ENCODE measurements around the gene RAD51B. TPM values are rescaled to one million over a fixed set of nuclear protein-coding genes. Genes with fewer than 3 reads are reported as not detected.

RAD51B gene
- total RNA-seq, 1 experiment from 2014 or later = 29.9 TPM

- H3K27ac ChIP-seq = no peak overlapping the region
- no TSS peak for BruUV-seq (replicated peaks)
- CTCF ChIA-PET = no interaction called here
Observed at GRCh38 chr14:68639758-68640574, 820.4 kb downstream of the RAD51B start.

GRCh38 chr14:68643673-68644072, 824.1 kb downstream of the RAD51B start:
- no peak overlapping the region for H3K4me3 ChIP-seq
- TF ChIP-seq CTCF (conservative IDR thresholded peaks at IDR 0.05) (no peak), EZH2 (IDR thresholded peaks at IDR 0.05; ENCODE audit: low read depth) (no peak)
- intact Hi-C loops (cut with micrococcal nuclease; ENCODE audit: unreplicated experiment) = no loop called here
- H3K9me2 ChIP-seq (ENCODE audit: insufficient read depth) = no peaks in the 10 kb centered on the region
- no peaks in the 10 kb centered on the region for H3K36me3 ChIP-seq (ENCODE audit: low read depth)
- no TSS peak for BruUV-seq (replicated peaks)
- H4K20me1 ChIP-seq (ENCODE audit: insufficient read depth) = no peaks in the 10 kb centered on the region
- no peaks in the 10 kb centered on the region for H3K27me3 ChIP-seq (ENCODE audit: insufficient read depth, low read depth)
- peaks cover 23% of the 10 kb centered on the region for H3K9me3 ChIP-seq (ENCODE audit: insufficient read depth, low read depth)
- H3K4me1 ChIP-seq (replicated peaks; ENCODE audit: insufficient read depth) = peaks cover 5% of the 10 kb centered on the region; the same call in 1 of the 2 replicates
- POLR2A ChIA-PET (ENCODE audit: unreplicated experiment) = no interaction called here
- no peak overlapping the region for H3K4me2 ChIP-seq
- no peak for DNase-seq
- H2AFZ ChIP-seq = no peak overlapping the region
- no peaks in the 10 kb centered on the region for H3F3A ChIP-seq (ENCODE audit: insufficient read depth, low read depth)
- CTCF ChIA-PET = no interaction called here
- H3K27ac ChIP-seq = no peak overlapping the region
- H3K79me2 ChIP-seq (ENCODE audit: low read depth) = no peaks in the 10 kb centered on the region

More at GRCh38 chr14:68639758-68640574, 820.4 kb downstream of the RAD51B start:
- no peaks in the 10 kb centered on the region for H3F3A ChIP-seq (ENCODE audit: insufficient read depth, low read depth)
- no peaks in the 10 kb centered on the region for H3K79me2 ChIP-seq (ENCODE audit: low read depth)
- no peaks in the 10 kb centered on the region for H3K27me3 ChIP-seq (ENCODE audit: insufficient read depth, low read depth)
- peaks cover 14% of the 10 kb centered on the region for H3K9me3 ChIP-seq (ENCODE audit: insufficient read depth, low read depth)
- TF ChIP-seq CTCF (conservative IDR thresholded peaks at IDR 0.05) (no peak), EZH2 (IDR thresholded peaks at IDR 0.05; ENCODE audit: low read depth) (no peak)
- H4K20me1 ChIP-seq (ENCODE audit: insufficient read depth) = no peaks in the 10 kb centered on the region
- DNase-seq = peak in 1 of 2 experiments; percentile 27
- intact Hi-C loops (cut with micrococcal nuclease; ENCODE audit: unreplicated experiment) = no loop called here
- no peaks in the 10 kb centered on the region; the same call in 1 of the 2 replicates for H3K4me1 ChIP-seq (replicated peaks; ENCODE audit: insufficient read depth)
- H3K4me2 ChIP-seq = no peak overlapping the region
- H2AFZ ChIP-seq = no peak overlapping the region
- POLR2A ChIA-PET (ENCODE audit: unreplicated experiment) = no interaction called here
- no peaks in the 10 kb centered on the region for H3K9me2 ChIP-seq (ENCODE audit: insufficient read depth)
- H3K36me3 ChIP-seq (ENCODE audit: low read depth) = no peaks in the 10 kb centered on the region
- H3K4me3 ChIP-seq = no peak overlapping the region

- H3K9me3 ChIP-seq (ENCODE audit: insufficient read depth, low read depth) = peaks cover 23% of the 10 kb centered on the region
- H3K79me2 ChIP-seq (ENCODE audit: low read depth) = no peaks in the 10 kb centered on the region
- POLR2A ChIA-PET (ENCODE audit: unreplicated experiment) = no interaction called here
- TF ChIP-seq EZH2 (IDR thresholded peaks at IDR 0.05; ENCODE audit: low read depth) = no peak
- no peak for TF ChIP-seq CTCF (conservative IDR thresholded peaks at IDR 0.05)
- CTCF ChIA-PET = no interaction called here
- no peaks in the 10 kb centered on the region for H3F3A ChIP-seq (ENCODE audit: insufficient read depth, low read depth)
- no peak overlapping the region for H3K27ac ChIP-seq
- no peak overlapping the region for H3K4me2 ChIP-seq
- H3K9me2 ChIP-seq (ENCODE audit: insufficient read depth) = no peaks in the 10 kb centered on the region
- intact Hi-C loops (cut with micrococcal nuclease; ENCODE audit: unreplicated experiment) = no loop called here
- no peaks in the 10 kb centered on the region for H3K27me3 ChIP-seq (ENCODE audit: insufficient read depth, low read depth)
- no TSS peak for BruUV-seq (replicated peaks)
- no peaks in the 10 kb centered on the region for H3K36me3 ChIP-seq (ENCODE audit: low read depth)
- no peak for DNase-seq
- peaks cover 8% of the 10 kb centered on the region; the same call in 1 of the 2 replicates for H3K4me1 ChIP-seq (replicated peaks; ENCODE audit: insufficient read depth)
- no peak overlapping the region for H2AFZ ChIP-seq
- H4K20me1 ChIP-seq (ENCODE audit: insufficient read depth) = no peaks in the 10 kb centered on the region
- H3K4me3 ChIP-seq = no peak overlapping the region
Observed at GRCh38 chr14:68644101-68644500, 824.5 kb downstream of the RAD51B start.
